NCI-H2196 treated with DMSO at 0.1 percent for 48 hours (cell line): ENCODE data around the gene STEAP1.

Experiments used
- DNase-seq: peaks from one replicate; lab custom pipeline; 2025; ENCODE audit not compliant: unreplicated experiment; lab: John Stamatoyannopoulos, UW

The STEAP1 gene

DNA sequence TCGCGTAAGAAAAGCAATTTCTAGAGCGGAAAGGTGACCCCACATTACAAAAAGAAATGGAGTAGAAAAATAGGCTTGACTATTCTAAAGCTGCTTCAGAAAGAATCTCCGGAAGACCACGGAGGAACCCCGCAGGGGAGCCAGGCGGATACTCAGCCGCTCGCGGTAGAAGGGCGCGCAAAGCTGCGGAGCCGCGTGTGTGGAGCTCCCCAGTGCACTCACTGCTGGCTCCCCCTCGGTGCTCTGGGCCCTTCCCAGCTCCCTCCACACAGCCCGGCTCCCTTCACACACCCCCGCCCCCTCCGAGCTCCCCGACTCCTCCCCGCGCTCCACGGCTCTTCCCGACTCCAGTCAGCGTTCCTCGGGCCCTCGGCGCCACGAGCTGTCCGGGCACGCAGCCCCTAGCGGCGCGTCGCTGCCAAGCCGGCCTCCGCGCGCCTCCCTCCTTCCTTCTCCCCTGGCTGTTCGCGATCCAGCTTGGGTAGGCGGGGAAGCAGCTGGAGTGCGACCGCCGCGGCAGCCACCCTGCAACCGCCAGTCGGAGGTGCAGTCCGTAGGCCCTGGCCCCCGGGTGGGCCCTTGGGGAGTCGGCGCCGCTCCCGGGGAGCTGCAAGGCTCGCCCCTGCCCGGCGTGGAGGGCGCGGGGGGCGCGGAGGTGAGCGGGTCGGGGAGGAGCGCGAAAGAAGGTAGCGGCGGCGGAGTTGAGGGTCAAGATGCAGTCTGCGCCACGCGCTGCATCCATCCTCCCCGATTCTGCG is 57.3 kb downstream of the STEAP1 start, which contains the start of gene STEAP2:
TSS of gene STEAP2 (plus strand) at position 350 of the 758 bp plus-strand sequence. CDS start 13,343 bp downstream, outside the sequence.
- peak; percentile 66 for DNase-seq

DNA sequence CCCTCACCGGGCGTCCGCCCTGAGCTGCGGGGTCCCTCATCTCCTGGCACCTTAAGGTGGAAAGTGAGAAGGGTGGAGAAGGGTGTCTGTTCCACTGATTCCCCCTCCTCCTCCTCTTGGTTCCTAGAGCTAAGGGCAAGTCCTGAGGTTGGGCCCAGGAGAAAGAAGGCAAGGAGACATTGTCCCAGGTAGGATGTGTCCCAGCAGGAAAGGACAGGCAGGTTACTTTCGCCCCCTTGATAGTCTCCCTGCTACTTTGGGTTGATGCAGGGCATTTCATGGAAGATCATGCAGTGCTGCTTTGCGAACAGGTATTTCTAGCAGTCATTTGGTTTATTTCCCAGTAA is 57.9 kb downstream of the STEAP1 start:
- DNase-seq, result no peak

DNA sequence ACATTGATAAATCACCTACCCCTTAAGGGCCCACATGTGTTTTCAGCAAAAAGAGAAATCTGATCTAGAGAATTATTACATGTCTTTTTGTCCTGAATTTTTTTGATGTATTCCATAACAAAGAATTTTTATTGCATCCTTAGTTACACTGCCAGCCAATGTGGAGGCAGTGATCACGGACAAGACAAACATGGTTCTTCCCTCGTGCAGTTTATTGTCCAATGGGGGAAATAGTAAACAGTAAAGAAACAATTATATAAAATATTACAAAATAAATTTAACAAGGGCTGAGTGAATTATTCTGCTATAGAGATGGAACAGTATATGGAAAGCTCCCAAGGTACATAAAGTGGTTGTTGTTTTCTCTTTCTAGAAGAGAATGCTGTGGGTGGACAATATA is 59.3 kb downstream of the STEAP1 start:
- DNase-seq, result no peak
